Epithelial cell of umbilical artery (primary cell): ENCODE results near the gene HCFC2. TPM values are rescaled to one million over a fixed set of nuclear protein-coding genes. Genes with fewer than 3 reads are reported as not detected.

ENCODE experiments used
- total RNA-seq: library from RNA; depleted of rRNA; stranded (reverse); fragments of >200 nt; gene quantifications from 2 replicates; pipeline ENCODE4 v1.2.3, GENCODE V29; 2014

Gene HCFC2
- 10.7 and 24.0 TPM in 2 replicates for total RNA-seq

DNA sequence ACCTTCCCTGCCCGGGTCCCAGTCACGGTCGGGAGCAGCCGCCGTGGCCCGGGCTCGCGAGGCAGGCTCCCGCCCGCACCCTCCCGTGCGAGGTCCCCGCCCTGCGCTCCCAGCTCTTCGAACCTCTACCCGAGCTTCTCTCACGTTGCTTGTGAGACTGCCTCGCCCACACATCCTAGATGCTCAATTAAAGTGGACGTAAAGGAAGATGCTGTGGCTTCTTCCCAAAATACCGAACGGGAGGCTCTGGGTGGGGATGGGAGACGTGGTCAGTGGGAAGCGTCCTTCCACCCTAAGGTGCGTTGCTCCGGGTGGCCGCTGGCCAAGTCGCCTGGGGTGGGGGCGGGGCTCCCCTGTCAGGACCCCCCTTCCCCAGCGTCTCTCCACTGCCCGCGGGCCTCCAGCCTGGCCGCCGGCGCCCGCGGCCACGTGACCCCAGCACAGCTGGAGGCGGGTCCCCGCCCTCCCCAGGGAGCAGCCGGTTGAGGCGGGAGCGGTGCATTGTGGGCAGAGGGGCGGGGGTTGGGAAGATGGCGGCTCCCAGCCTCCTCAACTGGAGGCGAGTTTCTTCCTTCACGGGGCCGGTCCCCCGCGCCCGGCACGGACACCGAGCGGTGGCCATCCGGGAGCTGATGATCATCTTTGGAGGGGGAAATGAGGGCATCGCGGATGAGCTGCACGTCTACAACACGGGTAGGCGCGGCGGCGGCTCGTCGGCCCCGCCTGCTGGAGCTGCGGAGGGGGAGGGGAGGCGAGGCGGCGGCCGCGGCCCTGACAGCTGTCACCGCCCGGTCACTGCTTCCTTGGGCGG lies at the start of gene HCFC2:
Gene HCFC2 (plus strand): TSS at position 501 of the 811 bp plus-strand sequence. CDS start 30 bp downstream, at position 531.

DNA sequence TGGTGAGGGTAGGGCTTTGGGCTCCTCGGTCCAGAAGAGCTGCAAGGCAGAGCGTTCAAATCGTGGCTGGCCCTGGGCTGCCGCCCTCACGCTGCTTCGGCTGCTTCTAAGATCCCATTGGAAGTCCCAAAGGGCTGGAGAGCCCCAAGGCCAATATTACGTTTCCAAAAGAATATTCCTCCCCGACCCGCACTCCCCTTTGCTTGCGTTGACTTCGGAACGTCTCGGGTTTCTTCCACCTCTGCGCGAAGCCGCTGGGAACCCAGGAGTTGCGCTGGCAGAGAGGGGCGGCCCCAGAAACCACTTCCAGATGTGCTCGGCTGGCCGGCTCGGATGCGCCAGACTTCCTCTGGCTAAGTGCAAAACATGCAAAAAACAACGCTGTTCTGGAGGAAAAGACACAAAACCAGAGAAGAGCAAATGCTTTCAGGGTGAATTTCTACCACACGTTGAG lies 14.4 kb upstream of the HCFC2 start, which contains the start of gene GLT8D2:
Gene GLT8D2 (minus strand): TSS at position 285 of the 454 bp plus-strand sequence. CDS start 30,539 bp downstream, outside the sequence.

DNA sequence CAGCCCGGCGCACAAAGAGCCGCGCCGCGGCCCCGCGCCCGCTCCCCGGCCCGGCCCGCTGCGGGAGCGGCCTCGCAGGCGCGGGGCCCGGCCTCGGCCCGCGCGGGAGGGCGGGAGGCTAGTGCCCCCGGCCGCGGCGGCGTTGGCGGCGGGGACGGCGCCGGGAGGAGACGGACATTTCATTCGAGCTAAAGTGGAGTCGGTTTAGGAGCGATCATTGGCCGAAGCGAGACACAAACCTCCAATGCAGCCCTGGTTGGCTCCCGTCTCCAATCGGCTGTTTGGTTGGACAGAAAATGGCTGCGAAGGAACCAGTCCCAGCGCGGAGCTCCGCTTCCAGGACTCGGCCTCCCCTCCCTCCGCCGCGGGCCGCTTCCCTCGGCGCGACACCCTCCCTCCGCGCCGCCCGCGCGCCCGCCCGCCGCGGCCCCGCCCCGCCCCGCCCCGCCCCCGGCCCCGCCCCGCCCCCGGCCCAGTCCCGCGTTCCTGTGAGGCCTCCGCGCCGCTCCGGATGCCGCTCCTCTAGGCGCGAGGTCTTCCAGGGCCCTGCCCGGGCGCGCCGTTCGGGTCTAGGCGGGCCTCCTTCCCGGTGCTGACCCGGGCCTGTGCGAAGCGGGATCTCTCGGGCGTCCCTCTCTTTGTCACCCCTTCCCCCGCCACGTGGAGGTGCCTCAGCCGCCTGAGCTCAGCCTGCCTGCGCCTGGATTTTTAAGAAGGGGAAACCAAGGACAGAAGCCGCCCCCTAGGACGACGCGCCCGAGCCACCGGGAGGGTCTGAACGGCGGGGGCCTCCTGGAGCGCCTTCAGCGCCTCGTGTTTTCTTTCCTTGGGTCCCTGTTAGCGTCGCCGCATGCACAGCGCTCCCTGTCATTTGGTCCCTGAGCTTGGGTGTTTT lies 73.8 kb downstream of the HCFC2 start, which contains the start of gene NFYB:
Gene NFYB (minus strand): TSS at position 309 of the 895 bp plus-strand sequence. CDS start 2,757 bp downstream, outside the sequence.

Other genes starting within 250 kb of the HCFC2 start
- 3.2 and 3.6 TPM in 2 replicates for gene NT5DC3, start 223.3 kb upstream of the HCFC2 start, total RNA-seq
- 835 and 898 TPM in 2 replicates for gene HSP90B1, start 134.1 kb upstream of the HCFC2 start, total RNA-seq
- gene TDG, start 98.7 kb upstream of the HCFC2 start, total RNA-seq = 21.1 and 32.8 TPM in 2 replicates
- 0.32 and 2.6 TPM in 2 replicates for gene GLT8D2, start 14.3 kb upstream of the HCFC2 start, total RNA-seq
- 13.3 and 20.8 TPM in 2 replicates for gene NFYB, start 73.7 kb downstream of the HCFC2 start, total RNA-seq
- 408 and 915 TPM in 2 replicates for gene TXNRD1, start 151.2 kb downstream of the HCFC2 start, total RNA-seq
- 1.9 and 10.3 TPM in 2 replicates for gene EID3, start 239.2 kb downstream of the HCFC2 start, total RNA-seq